H9 (cell line): Measurements from ENCODE around the gene ADIG. TPM values are rescaled to one million over a fixed set of nuclear protein-coding genes. Genes with fewer than 3 reads are reported as not detected.

Experiments
- DNase-seq: peaks from one replicate; pipeline ENCODE4 v3.0.0-alpha.2; 2017
- H2AFZ ChIP-seq: one replicate; pipeline ENCODE4 v1.6.1; 2013; ENCODE audit warnings: mild to moderate bottlenecking, low read length, control low read depth, moderate library complexity
- H2AK5ac ChIP-seq: 2 replicates; pipeline ENCODE4 v1.6.1; 2013; ENCODE audit warnings: low read length, control low read depth, mixed read lengths; ENCODE audit not compliant: insufficient read length
- H2BK120ac ChIP-seq: one replicate; pipeline ENCODE4 v1.6.1; 2013; ENCODE audit warnings: low read depth, mild to moderate bottlenecking, low read length, control low read depth, inconsistent platforms; ENCODE audit not compliant: poor library complexity, severe bottlenecking
- H2BK12ac ChIP-seq: 2 replicates; pipeline ENCODE4 v1.6.1; 2013; ENCODE audit warnings: low read length, control low read depth, mixed read lengths, low read depth; ENCODE audit not compliant: insufficient read length
- H2BK15ac ChIP-seq: 2 replicates; pipeline ENCODE4 v1.6.1; 2013; ENCODE audit warnings: low read depth, low read length, control low read depth
- H2BK20ac ChIP-seq: one replicate; pipeline ENCODE4 v1.6.1; 2013; ENCODE audit warnings: low read depth, mild to moderate bottlenecking, low read length, control low read depth, inconsistent platforms; ENCODE audit not compliant: poor library complexity, severe bottlenecking
- H2BK5ac ChIP-seq: 2 replicates; pipeline ENCODE4 v1.6.1; 2013; ENCODE audit warnings: low read length, control low read depth, mixed read lengths; ENCODE audit not compliant: insufficient read length
- H3K14ac ChIP-seq: 2 replicates; pipeline ENCODE4 v1.6.1; 2013; ENCODE audit warnings: low read length, control low read depth; ENCODE audit not compliant: insufficient read depth
- H3K18ac ChIP-seq: 2 replicates; pipeline ENCODE4 v1.6.1; 2013; ENCODE audit warnings: low read depth, mild to moderate bottlenecking, mixed read lengths, low read length, control low read depth; ENCODE audit not compliant: insufficient read length
- H3K23ac ChIP-seq: 2 replicates; pipeline ENCODE4 v1.6.1; 2013; ENCODE audit warnings: low read length, control low read depth, mixed read lengths, low read depth; ENCODE audit not compliant: insufficient read length
- H3K23me2 ChIP-seq: 2 replicates; pipeline ENCODE4 v1.6.1; 2013; ENCODE audit warnings: low read depth, mild to moderate bottlenecking, mixed read lengths, low read length, control low read depth; ENCODE audit not compliant: insufficient read length, poor library complexity, severe bottlenecking
- H3K27ac ChIP-seq: 2 replicates; pipeline ENCODE4 v1.5.1; 2013; ENCODE audit warnings: low read length, control low read depth, mixed read lengths, low read depth; ENCODE audit not compliant: insufficient read length
- H3K27me3 ChIP-seq: 2 replicates; pipeline ENCODE4 v1.6.1; 2013; ENCODE audit warnings: low read length, control low read depth, inconsistent platforms; ENCODE audit not compliant: insufficient read depth
- H3K4ac ChIP-seq: 2 replicates; pipeline ENCODE4 v1.6.1; 2013; ENCODE audit warnings: low read depth, mild to moderate bottlenecking, control low read depth, inconsistent platforms, low read length, moderate library complexity
- H3K4me1 ChIP-seq: 2 replicates; pipeline ENCODE4 v1.6.1; 2013; ENCODE audit warnings: low read length, control low read depth, inconsistent platforms; ENCODE audit not compliant: insufficient read depth
- H3K4me2 ChIP-seq: 2 replicates; pipeline ENCODE4 v1.6.1; 2013; ENCODE audit warnings: low read length, control low read depth, mixed read lengths; ENCODE audit not compliant: insufficient read length, insufficient read depth
- H3K56ac ChIP-seq: 2 replicates; pipeline ENCODE4 v1.6.1; 2013; ENCODE audit warnings: low read depth, mild to moderate bottlenecking, mixed read lengths, low read length, control low read depth; ENCODE audit not compliant: insufficient read length
- H3K79me1 ChIP-seq: 2 replicates; pipeline ENCODE4 v1.6.1; 2013; ENCODE audit warnings: low read depth, mild to moderate bottlenecking, moderate library complexity, low read length, control low read depth, inconsistent platforms; ENCODE audit not compliant: insufficient read depth, poor library complexity, severe bottlenecking
- H3K79me2 ChIP-seq: 2 replicates; pipeline ENCODE4 v1.6.1; 2013; ENCODE audit warnings: low read length, control low read depth, inconsistent platforms; ENCODE audit not compliant: insufficient read depth
- H3K9ac ChIP-seq: 2 replicates; pipeline ENCODE4 v1.6.1; 2013; ENCODE audit warnings: low read length, control low read depth, mixed read lengths; ENCODE audit not compliant: insufficient read length; ENCODE audit errors: extremely low read depth
- H3K9me3 ChIP-seq: one replicate; pipeline ENCODE4 v1.6.1; 2013; ENCODE audit warnings: low read depth, low read length, inconsistent platforms; ENCODE audit not compliant: control insufficient read depth
- H3T11ph ChIP-seq: one replicate; pipeline ENCODE4 v1.6.1; 2013; ENCODE audit warnings: mild to moderate bottlenecking, low read length, control low read depth, inconsistent platforms
- H4K20me1 ChIP-seq: one replicate; pipeline ENCODE4 v1.6.1; 2013; ENCODE audit not compliant: control insufficient read depth, insufficient read length, insufficient read depth
- H4K5ac ChIP-seq: 2 replicates; pipeline ENCODE4 v1.6.1; 2013; ENCODE audit warnings: low read depth, mild to moderate bottlenecking, mixed read lengths, low read length, control low read depth; ENCODE audit not compliant: insufficient read length
- H4K8ac ChIP-seq: replicated peaks from 2 replicates; pipeline ENCODE4 v1.6.1; 2013; ENCODE audit warnings: low read length, control low read depth, mixed read lengths, low read depth; ENCODE audit not compliant: insufficient read length
- H4K91ac ChIP-seq: 2 replicates; pipeline ENCODE4 v1.6.1; 2013; ENCODE audit warnings: low read depth, mild to moderate bottlenecking, moderate library complexity, mixed read lengths, low read length, control low read depth; ENCODE audit not compliant: insufficient read length
- H3K27ac Mint-ChIP-seq, 3 experiments: 2 replicates in 2 of 3; 3 replicates in 1 of 3; pipeline ENCODE4 v1.8.0; 2020 to 2021; ENCODE audit warnings: mixed read lengths in 3 of 3, mild to moderate bottlenecking in 1 of 3, moderate library complexity in 1 of 3
- H3K27me3 Mint-ChIP-seq: 2 replicates; pipeline ENCODE4 v1.8.0; 2021; ENCODE audit warnings: low read depth, mild to moderate bottlenecking, moderate library complexity, mixed read lengths
- H3K36me3 Mint-ChIP-seq, 3 experiments: 2 replicates in 2 of 3; 3 replicates in 1 of 3; pipeline ENCODE4 v1.8.0; 2020 to 2021; ENCODE audit warnings: low read depth in 3 of 3, mixed read lengths in 3 of 3; ENCODE audit not compliant: insufficient read depth in 1 of 3
- H3K4me1 Mint-ChIP-seq, 2 experiments: 2 replicates each; pipeline ENCODE4 v1.8.0; 2020; ENCODE audit warnings: mixed read lengths in 2 of 2
- H3K4me3 Mint-ChIP-seq, 2 experiments: 2 replicates in 1 of 2; 3 replicates in 1 of 2; pipeline ENCODE4 v1.8.0; 2020 to 2021; ENCODE audit warnings: mild to moderate bottlenecking in 2 of 2, mixed read lengths in 2 of 2, moderate library complexity in 1 of 2
- H3K9me3 Mint-ChIP-seq, 2 experiments: 2 replicates in 1 of 2; 3 replicates in 1 of 2; pipeline ENCODE4 v1.8.0; 2020; ENCODE audit warnings: mild to moderate bottlenecking in 2 of 2, mixed read lengths in 2 of 2, moderate library complexity in 1 of 2
- WGBS: extraction: QIAGEN DNeasy Blood & Tissue Kit; methylation state at CpG from one replicate; pipeline ENCODE4 v1.1.7; 2013; ENCODE audit warnings: missing lambda C conversion rate, low lambda C conversion rate, mixed read lengths; ENCODE audit not compliant: insufficient read length; ENCODE audit errors: extremely low coverage; 5-methylcytosine and 5-hydroxymethylcytosine counted together
- total RNA-seq: library from RNA; stranded (reverse); gene quantifications from 2 replicates; pipeline ENCODE4 v1.2.1, GENCODE V29; 2021
- TF ChIP-seq, protein P1 (sequence below): fragments of 200-600 bp; sonication (generic); conservative IDR thresholded peaks from 3 replicates; pipeline ENCODE4 v1.8.0; 2021; ENCODE audit warnings: antibody characterized with exemption, mild to moderate bottlenecking

ADIG gene
- total RNA-seq, 1 experiment from 2014 or later, result not detected

DNA sequence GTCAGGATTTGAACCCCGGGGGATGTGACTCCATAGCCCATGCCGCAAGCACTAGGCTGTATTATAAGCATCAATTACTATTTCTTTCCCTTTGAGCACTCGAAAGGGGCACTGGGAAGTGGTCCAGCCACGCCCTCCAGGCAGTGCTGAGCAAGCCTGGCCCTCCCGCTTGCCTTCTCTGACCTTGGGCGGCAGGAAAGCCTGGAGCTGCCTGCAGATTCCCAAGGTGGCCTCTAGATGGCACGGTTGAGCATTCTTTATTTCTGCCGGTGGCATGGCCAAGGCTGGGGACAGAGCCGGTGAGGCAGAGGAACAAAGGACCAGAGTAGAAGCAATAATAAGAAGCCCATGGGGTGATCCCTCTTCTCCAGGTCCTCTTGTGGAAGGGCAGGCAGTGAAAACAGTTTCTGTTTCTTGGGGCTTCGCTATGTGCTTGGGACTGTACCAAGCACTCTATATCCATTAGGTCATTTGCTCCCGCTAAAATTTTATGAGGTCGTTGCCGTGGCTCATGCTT, 52.6 kb downstream of the ADIG start:
- no peak overlapping the region for H2AFZ ChIP-seq
- H3K9me3 Mint-ChIP-seq, result no peaks in the 10 kb centered on the region

More for the DNA sequence above, 52.6 kb downstream of the ADIG start:
- Histone ChIP-seq H3K9ac (no peak overlapping the region), H3T11ph (no peak overlapping the region), H3K27ac (no peak overlapping the region), H2BK12ac (no peak overlapping the region), H2BK120ac (no peak overlapping the region), H2AK5ac (no peak overlapping the region), H3K23ac (no peak overlapping the region), H2BK20ac (no peak overlapping the region), H4K91ac (no peak overlapping the region), H3K18ac (no peak overlapping the region), H4K5ac (no peak overlapping the region), H3K23me2 (no peaks in the 10 kb centered on the region), H3K4me1 (no peaks in the 10 kb centered on the region; the same call in 1 of the 2 replicates), H3K79me1 (no peaks in the 10 kb centered on the region), H4K8ac (no peak overlapping the region), H3K4ac (no peak overlapping the region), H3K14ac (no peak overlapping the region), H3K9me3 (no peaks in the 10 kb centered on the region), H3K4me2 (no peak overlapping the region), H3K27me3 (no peaks in the 10 kb centered on the region), H2BK15ac (no peak overlapping the region), H4K20me1 (no peaks in the 10 kb centered on the region), H2BK5ac (no peak overlapping the region), H3K56ac (no peak overlapping the region), H3K79me2 (no peaks in the 10 kb centered on the region)
- H3K27ac Mint-ChIP-seq, result no peak overlapping the region; a peak in 2 of 7 replicates
- no peaks in the 10 kb centered on the region for H3K36me3 Mint-ChIP-seq
- TF ChIP-seq, protein P1, sequence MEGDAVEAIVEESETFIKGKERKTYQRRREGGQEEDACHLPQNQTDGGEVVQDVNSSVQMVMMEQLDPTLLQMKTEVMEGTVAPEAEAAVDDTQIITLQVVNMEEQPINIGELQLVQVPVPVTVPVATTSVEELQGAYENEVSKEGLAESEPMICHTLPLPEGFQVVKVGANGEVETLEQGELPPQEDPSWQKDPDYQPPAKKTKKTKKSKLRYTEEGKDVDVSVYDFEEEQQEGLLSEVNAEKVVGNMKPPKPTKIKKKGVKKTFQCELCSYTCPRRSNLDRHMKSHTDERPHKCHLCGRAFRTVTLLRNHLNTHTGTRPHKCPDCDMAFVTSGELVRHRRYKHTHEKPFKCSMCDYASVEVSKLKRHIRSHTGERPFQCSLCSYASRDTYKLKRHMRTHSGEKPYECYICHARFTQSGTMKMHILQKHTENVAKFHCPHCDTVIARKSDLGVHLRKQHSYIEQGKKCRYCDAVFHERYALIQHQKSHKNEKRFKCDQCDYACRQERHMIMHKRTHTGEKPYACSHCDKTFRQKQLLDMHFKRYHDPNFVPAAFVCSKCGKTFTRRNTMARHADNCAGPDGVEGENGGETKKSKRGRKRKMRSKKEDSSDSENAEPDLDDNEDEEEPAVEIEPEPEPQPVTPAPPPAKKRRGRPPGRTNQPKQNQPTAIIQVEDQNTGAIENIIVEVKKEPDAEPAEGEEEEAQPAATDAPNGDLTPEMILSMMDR, result peak; percentile 91
- WGBS, result no CpG with 5 or more reads among the region's 13 CpGs
- H3K4me1 Mint-ChIP-seq, result peaks cover 16 to 21% of the 10 kb centered on the region in 2 experiments
- DNase-seq, result peak; percentile 88
- peaks cover 5% of the 10 kb centered on the region for H3K27me3 Mint-ChIP-seq
- H3K4me3 Mint-ChIP-seq, result no peak overlapping the region
